ENCODE measurements around the gene GPR37L1.
"Not testable (repeated sequence)": the region's sequence is repeated elsewhere in the genome, so short reads cannot be mapped to it uniquely, and the experiment has no call there.

The GPR37L1 gene

GRCh38 chr1:202107801-202108731, 14.7 kb upstream of the GPR37L1 start:
- FAIRE-seq = no peak

GRCh38 chr1:202110977-202111376, 11.7 kb upstream of the GPR37L1 start:
- FAIRE-seq = no peak

- FAIRE-seq = not testable (repeated sequence)
Measured at GRCh38 chr1:202111589-202111988, 11.1 kb upstream of the GPR37L1 start.

GRCh38 chr1:202112859-202113689, 9.6 kb upstream of the GPR37L1 start:
- no peak for FAIRE-seq

GRCh38 chr1:202113690-202114300, 8.9 kb upstream of the GPR37L1 start:
- no peak for FAIRE-seq

GRCh38 chr1:202116287-202116686, 6.4 kb upstream of the GPR37L1 start:
- FAIRE-seq = no peak

GRCh38 chr1:202117898-202118371, 4.8 kb upstream of the GPR37L1 start:
- FAIRE-seq = no peak

GRCh38 chr1:202121006-202121405, 1.7 kb upstream of the GPR37L1 start:
- no peak for FAIRE-seq

GRCh38 chr1:202123336-202123813, 658 bp downstream of the GPR37L1 start:
- no peak for FAIRE-seq

- FAIRE-seq = no peak
Measured at GRCh38 chr1:202124142-202124541, 1.4 kb downstream of the GPR37L1 start.

- no peak for FAIRE-seq
Measured at GRCh38 chr1:202125611-202126010, 2.9 kb downstream of the GPR37L1 start.

- FAIRE-seq = no peak
Measured at GRCh38 chr1:202126426-202126825, 3.7 kb downstream of the GPR37L1 start.

- no peak for FAIRE-seq
Measured at GRCh38 chr1:202127061-202127460, 4.3 kb downstream of the GPR37L1 start.

GRCh38 chr1:202127836-202128622, 5.3 kb downstream of the GPR37L1 start:
- no peak for FAIRE-seq

GRCh38 chr1:202129453-202130296, 7.0 kb downstream of the GPR37L1 start:
- no peak for FAIRE-seq

GRCh38 chr1:202130297-202130721, 7.6 kb downstream of the GPR37L1 start:
- no peak for FAIRE-seq

GRCh38 chr1:202130816-202131522, 8.3 kb downstream of the GPR37L1 start:
- no peak for FAIRE-seq

GRCh38 chr1:202131956-202132821, 9.5 kb downstream of the GPR37L1 start:
- no peak for FAIRE-seq

- no peak for FAIRE-seq
Measured at GRCh38 chr1:202133001-202133400, 10.3 kb downstream of the GPR37L1 start.
